LNCAP (cell line): ENCODE results near the gene RUFY4.

Experiments
- TF ChIP-seq, protein P1 (sequence below): fragments of 450-650 bp; IDR thresholded peaks from 2 replicates; pipeline ENCODE4 v1.5.1; 2017; ENCODE audit warnings: mild to moderate bottlenecking

The RUFY4 gene

DNA sequence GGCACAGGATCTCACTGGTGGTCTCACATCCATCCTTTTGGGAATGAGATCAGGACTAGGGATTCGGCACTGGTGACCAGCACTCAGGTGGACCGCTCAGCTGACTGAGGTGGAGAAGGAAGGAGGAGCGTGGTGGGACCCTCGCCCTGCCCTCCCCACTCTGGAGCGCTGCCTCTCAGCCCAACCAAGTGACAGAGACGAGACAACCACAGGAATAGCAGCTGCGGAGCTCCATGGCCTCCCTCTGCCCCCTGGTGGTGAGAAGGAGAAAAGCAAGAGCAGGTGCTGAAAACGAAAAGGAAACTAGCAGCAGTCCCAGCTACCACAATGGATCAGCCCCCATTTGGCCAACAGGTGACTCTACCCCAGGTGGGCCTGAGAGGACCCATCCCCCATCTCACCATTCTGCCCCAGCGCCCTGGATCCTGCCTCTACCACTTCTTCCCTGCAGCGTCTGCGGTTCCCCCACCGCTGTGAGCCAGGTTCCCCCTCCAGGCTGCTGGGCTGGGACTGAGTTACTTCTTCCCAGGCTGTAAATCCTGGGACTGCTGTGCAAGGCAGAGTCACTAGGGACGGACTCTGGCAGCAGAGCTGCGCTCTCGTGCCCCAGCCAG, at the start of gene RUFY4:
Gene RUFY4 (plus strand): TSS at position 533 of the 614 bp plus-strand sequence. CDS start 1,353 bp downstream, outside the sequence.
- TF ChIP-seq, protein P1, sequence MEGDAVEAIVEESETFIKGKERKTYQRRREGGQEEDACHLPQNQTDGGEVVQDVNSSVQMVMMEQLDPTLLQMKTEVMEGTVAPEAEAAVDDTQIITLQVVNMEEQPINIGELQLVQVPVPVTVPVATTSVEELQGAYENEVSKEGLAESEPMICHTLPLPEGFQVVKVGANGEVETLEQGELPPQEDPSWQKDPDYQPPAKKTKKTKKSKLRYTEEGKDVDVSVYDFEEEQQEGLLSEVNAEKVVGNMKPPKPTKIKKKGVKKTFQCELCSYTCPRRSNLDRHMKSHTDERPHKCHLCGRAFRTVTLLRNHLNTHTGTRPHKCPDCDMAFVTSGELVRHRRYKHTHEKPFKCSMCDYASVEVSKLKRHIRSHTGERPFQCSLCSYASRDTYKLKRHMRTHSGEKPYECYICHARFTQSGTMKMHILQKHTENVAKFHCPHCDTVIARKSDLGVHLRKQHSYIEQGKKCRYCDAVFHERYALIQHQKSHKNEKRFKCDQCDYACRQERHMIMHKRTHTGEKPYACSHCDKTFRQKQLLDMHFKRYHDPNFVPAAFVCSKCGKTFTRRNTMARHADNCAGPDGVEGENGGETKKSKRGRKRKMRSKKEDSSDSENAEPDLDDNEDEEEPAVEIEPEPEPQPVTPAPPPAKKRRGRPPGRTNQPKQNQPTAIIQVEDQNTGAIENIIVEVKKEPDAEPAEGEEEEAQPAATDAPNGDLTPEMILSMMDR, result peak; percentile 70

DNA sequence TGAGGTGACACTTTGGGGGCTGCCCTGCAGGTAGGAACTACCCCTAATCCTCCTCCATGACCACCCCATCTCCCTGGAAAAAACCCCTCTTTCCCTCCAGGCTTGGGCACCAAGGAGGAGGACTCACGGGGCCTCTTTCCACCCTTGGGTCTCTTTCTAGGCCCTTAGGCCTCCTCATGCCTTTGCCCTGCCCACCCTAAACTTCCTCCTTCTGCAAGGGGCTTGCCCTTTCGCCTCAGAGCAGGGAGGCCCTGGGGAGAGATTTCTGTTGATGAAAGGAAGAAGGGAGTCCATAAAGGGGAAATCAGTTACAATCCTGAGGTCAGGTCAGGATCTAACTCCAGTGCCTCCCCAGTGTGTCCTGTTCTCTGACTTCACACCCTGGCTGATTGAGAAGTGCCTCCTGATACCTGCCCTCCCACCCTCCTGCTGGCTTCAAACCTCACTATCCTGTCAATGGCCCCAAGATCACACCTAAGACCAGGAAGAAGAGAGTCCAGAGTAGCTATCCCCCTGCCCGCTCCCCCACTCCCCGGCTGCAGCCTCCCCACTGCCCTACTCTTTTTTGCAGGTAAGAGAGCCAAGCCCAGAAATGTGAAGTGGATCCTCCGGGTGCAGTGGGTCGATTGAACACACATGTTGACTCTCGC, 49.5 kb upstream of the RUFY4 start:
- TF ChIP-seq, protein P1, result no peak

- TF ChIP-seq, protein P1, result no peak
Measured at GRCh38 chr2:218020281-218020680, 48.8 kb upstream of the RUFY4 start.

DNA sequence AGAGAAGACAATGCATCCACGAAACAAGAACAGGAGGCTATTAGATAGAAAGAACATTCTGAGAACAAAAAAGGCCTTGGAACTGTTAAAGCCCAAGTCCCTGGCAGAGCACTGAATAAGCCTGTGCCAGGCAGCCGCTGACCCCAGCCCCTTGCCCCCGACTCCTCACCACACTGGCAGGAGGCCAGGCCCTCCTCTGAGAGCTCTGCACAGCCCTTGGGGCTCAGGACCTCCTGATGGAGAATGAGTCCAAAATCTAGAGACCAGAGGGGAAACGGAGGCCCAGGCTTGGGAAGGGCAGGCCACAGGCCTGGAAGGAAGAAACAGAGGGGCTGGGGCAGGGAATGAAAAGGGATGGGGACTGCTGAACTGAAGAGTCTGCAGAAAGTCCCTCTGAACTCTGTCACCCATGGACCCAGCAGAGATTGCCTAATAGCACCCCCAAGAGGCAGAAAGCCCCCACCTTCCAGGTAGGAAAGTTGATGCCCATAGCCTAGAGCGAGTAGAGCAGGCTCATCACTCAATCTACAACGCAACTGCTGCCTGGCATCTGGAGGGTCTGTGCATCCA, 48.0 kb upstream of the RUFY4 start:
- TF ChIP-seq, protein P1, result no peak

- TF ChIP-seq, protein P1, result no peak
Measured at GRCh38 chr2:218021536-218022071, 47.4 kb upstream of the RUFY4 start.

DNA sequence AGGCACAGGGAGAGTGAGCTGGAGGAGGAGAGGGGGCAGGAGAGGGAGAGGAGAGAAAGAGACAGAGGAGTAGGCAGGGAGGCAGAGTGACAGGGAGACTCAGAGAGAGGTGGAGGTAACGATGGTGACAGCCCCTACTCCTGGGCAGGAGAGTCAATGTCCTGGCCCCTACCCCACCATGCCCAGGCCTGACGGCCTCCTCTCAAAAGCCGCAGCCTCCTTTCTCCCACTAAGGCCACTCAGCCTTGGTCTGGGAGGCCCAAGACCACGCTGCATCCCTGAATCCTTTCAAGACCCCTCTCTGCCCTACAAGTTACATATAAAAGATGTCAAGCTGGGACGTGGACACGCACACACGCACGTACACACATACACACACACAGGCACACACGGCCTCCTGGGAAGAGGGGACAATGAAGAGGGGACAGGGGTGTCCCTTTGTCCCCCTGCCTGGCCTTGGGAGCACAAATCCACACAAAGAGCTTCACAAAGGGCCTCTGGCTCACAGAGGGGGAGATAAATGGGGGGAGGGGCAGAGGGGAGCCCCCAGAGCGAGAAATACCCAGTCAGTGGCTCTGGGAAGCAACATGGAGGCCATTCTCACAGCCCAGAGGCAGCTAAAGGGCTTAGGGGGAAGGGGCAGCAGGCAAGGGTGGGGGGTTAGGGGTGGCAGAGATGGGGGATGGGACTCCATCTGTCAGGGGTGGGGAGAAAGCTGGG, 46.8 kb upstream of the RUFY4 start:
- TF ChIP-seq, protein P1, result no peak

GRCh38 chr2:218022851-218023530, 46.1 kb upstream of the RUFY4 start:
- TF ChIP-seq, protein P1, result no peak
